ENCODE results near the gene CYP1B1. TPM values are rescaled to one million over a fixed set of nuclear protein-coding genes. Genes with fewer than 3 reads are reported as not detected.
"Not testable (repeated sequence)": the region's sequence is repeated elsewhere in the genome, so short reads cannot be mapped to it uniquely, and the experiment has no call there.

Gene CYP1B1
- total RNA-seq, 6 donors from 2014 or later, result 12.2 to 86.9 (median 26.1) TPM

DNA sequence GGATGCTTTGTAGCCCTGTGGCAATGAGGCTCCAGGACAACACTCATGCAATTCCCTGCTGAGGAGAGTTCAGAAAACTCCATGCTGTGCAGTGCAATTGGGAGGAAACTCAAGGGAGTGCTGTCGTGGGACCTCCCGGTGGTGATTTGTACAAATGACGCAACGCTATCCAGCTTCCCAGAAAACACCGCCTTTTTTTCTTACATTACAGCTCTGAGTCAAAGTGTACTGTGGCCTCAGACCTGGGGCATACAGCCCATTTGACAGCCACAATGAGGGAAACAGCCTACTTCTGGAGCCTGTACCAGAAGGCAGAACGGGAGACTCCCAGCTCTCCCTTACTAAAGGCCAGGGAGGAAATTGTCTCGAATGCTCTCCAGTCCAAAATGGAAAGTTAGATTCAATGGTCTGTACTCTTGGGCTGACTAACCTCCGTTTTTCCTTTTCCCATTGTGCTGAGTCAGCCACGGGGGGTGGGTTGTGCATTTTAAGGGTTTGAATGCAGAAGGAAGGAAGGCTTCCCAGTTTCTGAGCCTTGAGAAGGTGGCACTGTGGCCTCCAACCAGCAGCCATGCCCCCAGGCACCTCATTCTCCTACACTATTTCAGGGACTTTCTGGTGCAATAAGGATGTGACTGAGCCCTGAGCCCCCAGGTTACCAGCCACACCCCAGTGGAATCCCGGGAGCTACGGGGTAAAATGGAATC is 16.4 kb upstream of the CYP1B1 start:
- no peaks in the 10 kb centered on the region for H3K27me3 ChIP-seq
- ATAC-seq (ENCODE audit: low FRiP score in 2 of 2) (peak; percentile 63 to 89), DNase-seq (no peak)
- no peaks in the 10 kb centered on the region for H3K9me3 ChIP-seq
- peaks cover 10 to 29% (median 15%) of the 10 kb centered on the region in 4 donors for H3K4me1 ChIP-seq
- 58 to 62% methylated on average over 8 to 11 of the region's 11 CpGs for WGBS, 2 donors
- peak overlapping the region in 2 of 4 donors; percentile 12 to 43 for H3K27ac ChIP-seq
- H3K36me3 ChIP-seq, result no peaks in the 10 kb centered on the region
- no peak overlapping the region for H3K4me3 ChIP-seq
- TF ChIP-seq EP300 (IDR thresholded peaks at IDR 0.05), result peak in 1 of 4 donors; percentile 45
- TF ChIP-seq POLR2A (IDR thresholded peaks at IDR 0.05), result no peak
- peak in 1 of 2 donors; percentile 63 for TF ChIP-seq POLR2AphosphoS5 (IDR thresholded peaks at IDR 0.05)

DNA sequence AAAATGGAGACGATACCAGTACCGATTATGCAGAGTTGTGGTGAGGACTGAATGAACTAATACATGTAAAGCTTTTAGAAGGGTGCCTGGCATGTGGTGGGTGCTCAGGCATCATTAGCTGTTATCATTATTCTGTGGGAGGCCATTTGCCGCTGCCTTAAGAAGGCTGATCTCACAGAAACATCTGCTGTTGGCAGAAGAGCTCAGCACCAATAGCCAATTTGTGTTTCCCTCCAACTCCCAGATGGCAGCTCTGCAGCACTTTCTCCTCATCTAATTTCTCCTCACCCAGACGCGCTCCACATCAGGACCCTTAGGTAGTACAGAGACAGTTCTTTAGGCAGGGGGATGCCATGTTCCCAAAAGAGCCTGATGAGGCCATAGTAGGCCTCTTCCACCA is 15.8 kb upstream of the CYP1B1 start:
- WGBS, 2 donors, result 85 to 88% methylated on average over 5 of the region's 5 CpGs
- H3K9me3 ChIP-seq, result no peaks in the 10 kb centered on the region
- ATAC-seq (ENCODE audit: low FRiP score in 2 of 2) (no peak), DNase-seq (no peak)
- H3K27me3 ChIP-seq, result no peaks in the 10 kb centered on the region
- no peaks in the 10 kb centered on the region for H3K36me3 ChIP-seq
- no peak overlapping the region for H3K4me3 ChIP-seq
- peak overlapping the region in 1 of 4 donors; percentile 19 for H3K27ac ChIP-seq
- H3K4me1 ChIP-seq, result peaks cover 9 to 23% (median 14%) of the 10 kb centered on the region in 4 donors
- no peak for TF ChIP-seq CTCF (IDR thresholded peaks at IDR 0.05)
- no peak for TF ChIP-seq POLR2AphosphoS5 (IDR thresholded peaks at IDR 0.05)
- no peak for TF ChIP-seq POLR2A (IDR thresholded peaks at IDR 0.05)
- no peak for TF ChIP-seq EP300 (IDR thresholded peaks at IDR 0.05)

DNA sequence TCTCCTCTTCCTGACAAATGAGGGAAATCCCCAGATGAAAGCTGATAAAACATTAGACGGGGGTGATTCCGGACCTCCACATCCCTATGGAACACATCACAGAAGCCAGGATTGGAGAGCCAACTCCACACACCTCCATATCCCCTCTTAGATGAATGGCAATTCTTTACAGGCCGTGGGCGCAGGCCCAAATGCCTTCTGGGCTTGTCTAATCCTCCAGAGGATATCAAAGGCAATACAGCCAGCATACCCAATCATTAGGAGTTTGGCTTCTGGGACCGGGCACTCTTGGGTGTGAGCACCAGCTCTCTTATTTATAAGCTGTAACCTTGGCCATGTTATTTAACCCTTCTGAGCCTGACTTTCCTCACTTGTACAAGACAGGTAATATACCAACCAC is 15.0 kb upstream of the CYP1B1 start:
- Histone ChIP-seq H3K36me3 (no peaks in the 10 kb centered on the region), H3K27ac (no peak overlapping the region), H3K4me1 (peaks cover 2 to 15% (median 7%) of the 10 kb centered on the region in 4 donors), H3K27me3 (no peaks in the 10 kb centered on the region), H3K4me3 (no peak overlapping the region), H3K9me3 (no peaks in the 10 kb centered on the region)
- no peak for TF ChIP-seq CTCF (IDR thresholded peaks at IDR 0.05)
- no peak for TF ChIP-seq POLR2A (IDR thresholded peaks at IDR 0.05)
- no peak for TF ChIP-seq EP300 (IDR thresholded peaks at IDR 0.05)
- no peak for TF ChIP-seq POLR2AphosphoS5 (IDR thresholded peaks at IDR 0.05)
- DNase-seq (no peak), ATAC-seq (ENCODE audit: low FRiP score in 2 of 2) (no peak)
- WGBS, 2 donors, result 74 to 77% methylated on average over 5 of the region's 5 CpGs

DNA sequence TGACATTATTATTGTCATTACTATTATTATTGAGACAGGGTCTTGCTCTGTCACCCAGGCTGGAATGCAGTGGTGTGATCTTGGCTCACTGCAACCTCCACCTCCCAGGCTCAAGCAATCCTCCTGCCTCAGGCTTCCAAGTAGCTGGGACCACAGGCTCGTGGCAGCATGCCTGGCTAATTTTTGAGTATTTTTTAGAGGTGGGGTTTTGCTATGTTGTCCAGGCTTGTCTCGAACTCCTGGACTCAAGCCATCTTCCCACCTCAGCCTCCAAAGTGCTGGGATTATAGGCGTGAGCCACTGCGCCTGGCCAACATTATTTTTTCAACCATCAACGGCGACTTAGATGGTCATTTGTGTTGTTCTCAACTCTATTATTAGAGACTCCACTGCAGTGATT is 14.3 kb upstream of the CYP1B1 start:
- H3K4me1 ChIP-seq, result peaks cover 0 to 11% (median under 1%) of the 10 kb centered on the region in 4 donors
- H3K36me3 ChIP-seq; H3K9me3 ChIP-seq; H3K27ac ChIP-seq; H3K27me3 ChIP-seq; H3K4me3 ChIP-seq; ATAC-seq (ENCODE audit: low FRiP score in 2 of 2); DNase-seq: not testable (repeated sequence)
- 90 to 92% methylated on average over 6 of the region's 6 CpGs for WGBS, 2 donors

DNA sequence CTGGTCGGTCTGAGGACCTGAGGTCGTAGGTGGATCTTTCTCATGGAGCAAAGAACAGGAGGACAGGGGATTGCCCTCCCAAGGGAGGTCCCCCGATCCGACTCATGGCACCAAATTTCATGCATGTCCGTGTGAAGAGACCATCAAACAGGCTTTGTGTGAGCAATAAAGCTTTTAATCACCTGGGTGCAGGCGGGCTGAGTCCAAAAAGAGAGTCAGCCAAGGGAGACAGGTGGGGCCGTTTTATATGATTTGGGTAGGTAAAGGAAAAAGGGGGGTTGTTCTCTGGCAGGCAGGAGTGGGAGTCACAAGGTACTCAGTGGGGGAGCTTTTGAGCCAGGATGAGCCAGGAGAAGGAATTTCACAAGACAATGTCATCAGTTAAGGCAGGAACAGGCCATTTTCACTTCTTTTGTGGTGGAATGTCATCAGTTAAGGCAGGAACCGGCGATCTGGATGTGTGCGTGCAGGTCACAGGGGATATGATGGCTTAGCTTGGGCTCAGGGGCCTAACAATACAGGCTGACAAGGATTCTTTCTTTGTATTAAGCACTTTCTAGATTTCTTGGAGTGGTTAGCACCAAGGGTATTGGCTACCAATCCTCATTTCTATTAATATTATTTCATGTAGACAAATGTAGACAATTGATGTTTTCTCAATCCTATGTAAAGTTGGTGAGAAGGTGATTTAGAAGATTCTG is 10.2 kb upstream of the CYP1B1 start:
- ATAC-seq (ENCODE audit: low FRiP score in 2 of 2); H3K27ac ChIP-seq; H3K9me3 ChIP-seq; H3K4me1 ChIP-seq; DNase-seq; H3K36me3 ChIP-seq; H3K27me3 ChIP-seq: not testable (repeated sequence)
- 88 to 90% methylated on average over 10 of the region's 10 CpGs for WGBS, 2 donors
- H3K4me3 ChIP-seq, result peak overlapping the region in 1 of 4 donors; percentile 6

DNA sequence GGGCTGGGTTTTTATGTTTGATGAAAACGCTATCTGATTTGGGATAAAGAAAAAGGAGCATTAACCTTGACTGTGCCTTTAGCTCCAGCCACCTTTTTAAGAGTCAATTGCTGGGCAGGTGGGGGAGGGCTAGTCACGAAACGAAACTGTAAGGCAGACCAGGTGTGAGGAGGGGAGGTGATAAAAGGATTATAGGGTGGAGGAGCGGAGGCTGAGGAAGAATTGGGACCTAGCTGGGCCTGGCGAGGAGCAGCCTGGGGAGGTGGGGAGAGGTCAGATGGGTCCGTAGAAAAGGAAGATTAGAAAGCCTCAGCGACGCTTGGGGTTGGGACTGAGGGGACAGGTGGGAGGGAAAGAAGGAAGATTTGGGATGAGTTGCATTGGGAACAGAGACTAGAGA is 8.6 kb upstream of the CYP1B1 start:
- not testable (repeated sequence) for H3K36me3 ChIP-seq; H3K9me3 ChIP-seq; ATAC-seq (ENCODE audit: low FRiP score in 2 of 2); H3K27me3 ChIP-seq; DNase-seq; H3K4me1 ChIP-seq
- Histone ChIP-seq H3K27ac (peak overlapping the region in 1 of 4 donors; percentile 58), H3K4me3 (peak overlapping the region in 1 of 4 donors; percentile 22)
- TF ChIP-seq POLR2A (IDR thresholded peaks at IDR 0.05), result peak in 1 of 4 donors; percentile 25
- 80 to 83% methylated on average over 8 of the region's 8 CpGs for WGBS, 2 donors

Measured in upper lobe of left lung (tissue), 6 donors.